Activated naive CD8-positive, alpha-beta T cell treated with anti-CD3 and anti-CD28 coated beads for 36 hours (primary cell): ENCODE results near the gene GNPTAB. TPM values are rescaled to one million over a fixed set of nuclear protein-coding genes. Genes with fewer than 3 reads are reported as not detected.
"Not testable (repeated sequence)": the region's sequence is repeated elsewhere in the genome, so short reads cannot be mapped to it uniquely, and the experiment has no call there.

Experiments
- DNase-seq: peaks from one replicate; pipeline ENCODE4 v3.0.0; 2021
- H3K27ac Mint-ChIP-seq: one replicate; pipeline ENCODE4 v1.8.0; 2022; ENCODE audit warnings: mild to moderate bottlenecking, moderate library complexity, mixed read lengths
- H3K27me3 Mint-ChIP-seq: one replicate; pipeline ENCODE4 v1.8.0; 2022; ENCODE audit warnings: mild to moderate bottlenecking, mixed read lengths
- H3K36me3 Mint-ChIP-seq: one replicate; pipeline ENCODE4 v1.8.0; 2021; ENCODE audit warnings: mild to moderate bottlenecking, mixed read lengths
- H3K4me1 Mint-ChIP-seq: one replicate; pipeline ENCODE4 v1.8.0; 2021; ENCODE audit warnings: mixed read lengths
- H3K4me3 Mint-ChIP-seq: one replicate; pipeline ENCODE4 v1.8.0; 2022; ENCODE audit warnings: mild to moderate bottlenecking, moderate library complexity, mixed read lengths
- H3K9me3 Mint-ChIP-seq: one replicate; pipeline ENCODE4 v1.8.0; 2022; ENCODE audit warnings: mixed read lengths
- total RNA-seq, 2 experiments: library from RNA; stranded (reverse); gene quantifications; one replicate each; pipeline ENCODE4 v1.2.3, GENCODE V29; 2021

GNPTAB gene
- total RNA-seq, 2 experiments from 2014 or later = 44.9 to 47.4 TPM

DNA sequence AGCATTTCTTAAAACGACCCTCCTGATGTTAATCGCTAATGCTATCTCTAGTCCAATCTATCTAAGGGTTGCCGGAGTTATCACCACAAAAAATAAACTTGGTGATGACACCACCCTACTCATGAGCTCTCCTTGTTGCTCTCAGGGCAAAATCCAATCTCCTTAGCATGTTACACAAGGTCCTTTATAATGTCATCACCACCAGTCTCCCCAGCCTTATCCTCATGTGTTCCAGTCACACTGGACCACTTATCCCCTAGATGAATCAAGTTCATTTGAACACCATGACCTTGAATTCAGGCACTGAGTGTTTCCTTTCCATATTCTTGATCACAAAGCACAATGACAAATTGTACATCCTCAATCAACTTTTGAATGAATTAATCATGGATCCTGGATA is 27.6 kb upstream of the GNPTAB start:
- no peaks in the 10 kb centered on the region for H3K9me3 Mint-ChIP-seq

GRCh38 chr12:101857043-101857558 is 26.3 kb upstream of the GNPTAB start:
- Mint-ChIP-seq H3K4me3 (no peak overlapping the region), H3K4me1 (peaks cover 29% of the 10 kb centered on the region), H3K27ac (no peak overlapping the region), H3K36me3 (no peaks in the 10 kb centered on the region), H3K27me3 (no peaks in the 10 kb centered on the region), H3K9me3 (no peaks in the 10 kb centered on the region)
- DNase-seq = no peak

More for the DNA sequence above, 27.6 kb upstream of the GNPTAB start:
- Mint-ChIP-seq H3K27me3 (no peaks in the 10 kb centered on the region), H3K4me3 (no peak overlapping the region), H3K4me1 (peaks cover 29% of the 10 kb centered on the region), H3K27ac (no peak overlapping the region), H3K36me3 (no peaks in the 10 kb centered on the region)
- no peak for DNase-seq

- not testable (repeated sequence) for H3K27ac Mint-ChIP-seq, H3K36me3 Mint-ChIP-seq, H3K27me3 Mint-ChIP-seq, DNase-seq, H3K9me3 Mint-ChIP-seq, H3K4me3 Mint-ChIP-seq
- peaks cover 29% of the 10 kb centered on the region for H3K4me1 Mint-ChIP-seq
Measured at GRCh38 chr12:101856614-101857013, 25.9 kb upstream of the GNPTAB start.

- Mint-ChIP-seq H3K9me3 (no peaks in the 10 kb centered on the region), H3K4me3 (no peak overlapping the region), H3K4me1 (peaks cover 27% of the 10 kb centered on the region), H3K36me3 (no peaks in the 10 kb centered on the region), H3K27me3 (no peaks in the 10 kb centered on the region), H3K27ac (no peak overlapping the region)
- DNase-seq = no peak
Measured at GRCh38 chr12:101855976-101856375, 25.2 kb upstream of the GNPTAB start.

GRCh38 chr12:101855364-101855884 is 24.7 kb upstream of the GNPTAB start:
- Mint-ChIP-seq H3K4me1 (peaks cover 26% of the 10 kb centered on the region), H3K9me3 (no peaks in the 10 kb centered on the region), H3K4me3 (no peak overlapping the region), H3K27me3 (no peaks in the 10 kb centered on the region), H3K27ac (no peak overlapping the region), H3K36me3 (no peaks in the 10 kb centered on the region)
- no peak for DNase-seq

- Mint-ChIP-seq H3K4me1 (peaks cover 23% of the 10 kb centered on the region), H3K9me3 (no peaks in the 10 kb centered on the region), H3K27me3 (no peaks in the 10 kb centered on the region), H3K4me3 (no peak overlapping the region), H3K27ac (no peak overlapping the region), H3K36me3 (no peaks in the 10 kb centered on the region)
- no peak for DNase-seq
Measured at GRCh38 chr12:101854747-101855146, 24.0 kb upstream of the GNPTAB start.

DNA sequence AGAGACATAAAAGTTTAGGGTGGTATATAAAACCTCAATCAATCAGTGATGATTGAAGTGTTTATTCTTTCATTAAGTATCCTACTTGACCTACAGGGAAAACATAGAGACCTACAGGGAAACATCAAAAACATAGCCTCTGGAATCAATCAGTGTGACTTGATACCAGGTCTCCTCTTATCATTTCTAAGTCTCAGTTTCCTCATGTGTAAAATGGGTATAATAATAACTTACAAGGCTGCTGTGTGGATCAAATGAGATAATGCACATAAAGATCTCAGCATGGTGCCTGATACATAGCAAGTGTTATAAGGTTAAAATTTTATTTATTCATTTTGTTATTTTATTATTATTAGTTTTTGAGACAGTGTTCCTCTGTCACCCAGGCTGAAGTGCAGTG is 22.2 kb upstream of the GNPTAB start:
- Mint-ChIP-seq H3K27ac (no peak overlapping the region), H3K36me3 (no peaks in the 10 kb centered on the region), H3K4me1 (peaks cover 15% of the 10 kb centered on the region), H3K9me3 (no peaks in the 10 kb centered on the region), H3K4me3 (no peak overlapping the region), H3K27me3 (no peaks in the 10 kb centered on the region)
- DNase-seq = no peak

GRCh38 chr12:101850199-101850598 is 19.4 kb upstream of the GNPTAB start:
- H3K9me3 Mint-ChIP-seq = no peaks in the 10 kb centered on the region
- H3K27me3 Mint-ChIP-seq = no peaks in the 10 kb centered on the region
- DNase-seq = no peak
- no peak overlapping the region for H3K4me3 Mint-ChIP-seq
- no peaks in the 10 kb centered on the region for H3K36me3 Mint-ChIP-seq
- H3K4me1 Mint-ChIP-seq = peaks cover 12% of the 10 kb centered on the region
- no peak overlapping the region for H3K27ac Mint-ChIP-seq

DNA sequence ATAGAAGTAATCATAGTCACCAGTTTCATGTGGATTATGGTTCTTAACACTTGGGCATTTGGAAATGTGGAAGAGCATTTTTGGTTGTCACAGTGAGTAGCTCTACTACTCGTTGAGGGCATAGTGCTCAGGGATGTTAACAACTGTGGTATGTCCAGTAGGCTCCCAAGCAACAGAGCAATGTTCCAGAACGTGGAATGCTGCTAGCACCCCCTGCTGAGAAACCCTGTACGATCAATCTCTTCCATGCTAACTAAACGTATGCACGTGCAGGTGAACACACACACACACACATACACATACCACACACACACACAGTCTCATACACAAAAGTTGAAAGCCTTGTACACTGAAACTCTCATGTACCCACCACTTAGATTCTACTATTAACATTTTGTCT is 16.6 kb upstream of the GNPTAB start:
- Mint-ChIP-seq H3K9me3 (no peaks in the 10 kb centered on the region), H3K27me3 (no peaks in the 10 kb centered on the region), H3K27ac (no peak overlapping the region), H3K4me1 (peaks cover 9% of the 10 kb centered on the region), H3K36me3 (no peaks in the 10 kb centered on the region), H3K4me3 (no peak overlapping the region)
- DNase-seq = no peak

GRCh38 chr12:101845137-101845711 is 14.5 kb upstream of the GNPTAB start:
- H3K4me1 Mint-ChIP-seq = peaks cover 3% of the 10 kb centered on the region
- no peaks in the 10 kb centered on the region for H3K27me3 Mint-ChIP-seq
- H3K27ac Mint-ChIP-seq = no peak overlapping the region
- H3K9me3 Mint-ChIP-seq = no peaks in the 10 kb centered on the region
- H3K36me3 Mint-ChIP-seq = no peaks in the 10 kb centered on the region
- no peak overlapping the region for H3K4me3 Mint-ChIP-seq
- no peak for DNase-seq

- H3K4me1 Mint-ChIP-seq = peaks cover 7% of the 10 kb centered on the region
- H3K27me3 Mint-ChIP-seq = no peaks in the 10 kb centered on the region
- no peak for DNase-seq
- H3K36me3 Mint-ChIP-seq = no peaks in the 10 kb centered on the region
- no peak overlapping the region for H3K27ac Mint-ChIP-seq
- H3K4me3 Mint-ChIP-seq = no peak overlapping the region
- H3K9me3 Mint-ChIP-seq = no peaks in the 10 kb centered on the region
Measured at GRCh38 chr12:101841069-101841468, 10.3 kb upstream of the GNPTAB start.

DNA sequence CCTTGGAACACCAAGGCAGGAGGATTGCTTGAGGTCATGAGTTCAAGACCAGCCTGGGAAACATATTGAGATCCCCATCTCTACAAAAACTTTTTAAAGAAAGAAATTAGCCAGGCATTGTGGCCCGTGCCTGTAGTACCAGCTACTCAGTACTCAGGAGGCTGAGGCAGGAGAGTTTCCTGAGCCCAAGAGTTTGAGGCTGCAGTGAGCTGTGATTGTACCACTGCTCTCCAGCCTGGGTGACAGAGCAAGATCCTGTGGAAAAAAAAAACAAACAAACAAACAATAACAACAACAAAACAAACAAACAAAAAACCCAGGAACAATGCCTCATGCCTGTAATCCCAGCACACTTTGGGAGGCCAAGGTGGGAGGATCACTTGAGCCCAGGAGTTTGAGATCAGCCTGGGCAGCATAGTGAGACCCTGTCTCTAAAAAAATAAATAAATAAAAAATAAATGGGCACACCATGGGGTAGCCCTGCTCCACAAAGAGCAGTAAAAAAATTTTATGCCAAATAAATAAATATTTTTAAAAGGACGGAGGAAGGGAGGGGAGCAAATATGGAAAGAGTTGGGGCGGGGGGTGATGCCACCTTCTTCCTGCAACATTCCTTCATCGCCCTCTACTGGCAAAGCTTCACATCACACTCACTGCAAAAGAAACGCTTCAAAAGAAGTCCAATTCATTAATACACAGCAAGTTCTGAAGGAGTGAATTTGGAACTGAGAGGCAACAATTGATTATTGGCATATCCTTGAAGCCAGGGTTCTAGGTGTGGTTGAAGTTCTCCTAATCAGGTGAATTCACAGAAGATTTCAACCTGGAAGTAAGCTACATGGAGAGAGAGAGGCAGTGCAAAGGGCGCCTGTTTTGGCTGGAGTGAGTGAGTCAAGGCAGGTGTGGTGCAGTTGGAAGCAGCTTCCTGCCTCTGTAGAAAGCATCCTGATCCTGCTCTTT is 8.8 kb upstream of the GNPTAB start:
- peak; percentile 60 for DNase-seq
- Mint-ChIP-seq H3K4me1 (peaks cover 7% of the 10 kb centered on the region), H3K4me3 (no peak overlapping the region), H3K36me3 (no peaks in the 10 kb centered on the region), H3K9me3 (no peaks in the 10 kb centered on the region), H3K27me3 (no peaks in the 10 kb centered on the region), H3K27ac (no peak overlapping the region)

- Mint-ChIP-seq H3K4me1 (peaks cover 7% of the 10 kb centered on the region), H3K36me3 (no peaks in the 10 kb centered on the region), H3K27ac (peak overlapping the region; percentile 42), H3K4me3 (no peak overlapping the region), H3K27me3 (no peaks in the 10 kb centered on the region), H3K9me3 (no peaks in the 10 kb centered on the region)
- DNase-seq = no peak
Measured at GRCh38 chr12:101838628-101839323, 8.0 kb upstream of the GNPTAB start.

DNA sequence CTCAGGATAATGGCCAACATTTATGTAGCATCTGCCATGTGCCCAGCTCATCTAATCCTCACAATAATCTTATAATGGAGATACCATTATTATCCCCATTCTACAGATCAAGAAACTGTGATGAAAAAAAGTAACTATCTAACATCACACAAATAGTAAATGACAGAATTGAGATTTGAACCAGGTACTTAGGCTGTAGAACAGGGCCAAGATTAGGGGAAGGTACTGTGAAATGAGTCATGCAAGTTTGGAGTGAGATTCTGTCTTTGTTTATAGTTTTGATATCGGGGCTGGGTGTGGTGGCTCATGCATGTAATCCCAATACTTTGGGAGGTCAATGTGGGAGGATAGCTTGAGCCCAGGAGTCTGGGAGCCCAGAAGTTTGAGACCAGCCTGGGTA is 1.3 kb upstream of the GNPTAB start:
- H3K4me3 Mint-ChIP-seq = no peak overlapping the region
- no peaks in the 10 kb centered on the region for H3K27me3 Mint-ChIP-seq
- DNase-seq = no peak
- peaks cover 21% of the 10 kb centered on the region for H3K4me1 Mint-ChIP-seq
- peaks cover 18% of the 10 kb centered on the region for H3K36me3 Mint-ChIP-seq
- H3K27ac Mint-ChIP-seq = no peak overlapping the region
- no peaks in the 10 kb centered on the region for H3K9me3 Mint-ChIP-seq
